Uterus (tissue), 4 donors: ENCODE results near the gene MYO6. TPM values are rescaled to one million over a fixed set of nuclear protein-coding genes. Genes with fewer than 3 reads are reported as not detected.

Experiments used
- DNase-seq, 2 donors: peaks; one replicate each; pipeline ENCODE4 v3.0.0-alpha.2; 2019 to 2020
- H3K27ac ChIP-seq, 2 donors: fragments of 200-600 bp; sonication (generic); 1 replicate in 1 of 2; 2 replicates in 1 of 2; pipeline ENCODE4 v1.5.1; 2016 to 2018
- H3K27me3 ChIP-seq, 2 donors: fragments of 200-600 bp; sonication (generic); one replicate each; pipeline ENCODE4 v1.5.1; 2018 to 2019; ENCODE audit warnings: control low read depth in 1 of 2
- H3K36me3 ChIP-seq, 2 donors: fragments of 200-600 bp; sonication (generic); one replicate each; pipeline ENCODE4 v1.5.1; 2019; ENCODE audit warnings: control low read depth in 1 of 2
- H3K4me1 ChIP-seq, 2 donors: fragments of 200-600 bp; sonication (generic); one replicate each; pipeline ENCODE4 v1.5.1; 2018 to 2019; ENCODE audit warnings: control low read depth in 1 of 2
- H3K4me3 ChIP-seq, 2 donors: fragments of 200-600 bp; sonication (generic); 1 replicate in 1 of 2; 2 replicates in 1 of 2; pipeline ENCODE4 v1.5.1; 2018 to 2019; ENCODE audit warnings: mild to moderate bottlenecking in 1 of 2
- H3K9me3 ChIP-seq, 2 donors: fragments of 200-600 bp; sonication (generic); one replicate each; pipeline ENCODE4 v1.5.1; 2019; ENCODE audit warnings: control low read depth in 1 of 2
- CTCF ChIP-seq, 4 experiments: fragments of 200-600 bp in 2 of 4; fragments of 450-650 bp in 2 of 4; sonication (generic) in 2 of 4; IDR thresholded peaks; one replicate each; pipeline ENCODE4 v1.5.1; 2016 to 2019; ENCODE audit warnings: antibody characterized with exemption in 4 of 4, mild to moderate bottlenecking in 2 of 4, moderate library complexity in 1 of 4
- POLR2A ChIP-seq, 2 donors: fragments of 450-650 bp; IDR thresholded peaks; one replicate each; pipeline ENCODE4 v1.6.1; 2016; ENCODE audit warnings: antibody characterized with exemption in 2 of 2, mild to moderate bottlenecking in 1 of 2, moderate library complexity in 1 of 2
- intact Hi-C: fragments of 100-400 bp; cut with DNase I; formaldehyde crosslinking; loops from one replicate; pipeline ENCODE4 v1.15.1; 2023; ENCODE audit warnings: low total_unique reads
- total RNA-seq, 4 donors: library from RNA; depleted of rRNA in 3 of 4; stranded (reverse); fragments of >200 nt in 3 of 4; gene quantifications; one replicate each; pipeline versions ENCODE4 v1.1.0 to v1.2.4, GENCODE V29; 2014 to 2023
- donor health status: DM: yes; HTN: yes; CAD: no.

Gene MYO6
- total RNA-seq, 4 donors from 2014 or later = 8.2 to 25.0 (median 14.1) TPM

- intact Hi-C loops = no loop called here
- Histone ChIP-seq H3K9me3 (no peaks in the 10 kb centered on the region), H3K27ac (no peak overlapping the region), H3K4me3 (no peak overlapping the region), H3K36me3 (no peaks in the 10 kb centered on the region), H3K4me1 (no peaks in the 10 kb centered on the region), H3K27me3 (no peaks in the 10 kb centered on the region)
- TF ChIP-seq CTCF (IDR thresholded peaks at IDR 0.05) (no peak), POLR2A (IDR thresholded peaks at IDR 0.05) (no peak)
- no peak for DNase-seq
Measured at GRCh38 chr6:75747152-75747992, 1.7 kb upstream of the MYO6 start.

GRCh38 chr6:75748003-75748742 is 866 bp upstream of the MYO6 start:
- TF ChIP-seq POLR2A (IDR thresholded peaks at IDR 0.05) (no peak), CTCF (IDR thresholded peaks at IDR 0.05) (no peak)
- intact Hi-C loops = no loop called here
- Histone ChIP-seq H3K27ac (peak overlapping the region; percentile 78 to 85), H3K27me3 (no peaks in the 10 kb centered on the region), H3K36me3 (no peaks in the 10 kb centered on the region), H3K9me3 (no peaks in the 10 kb centered on the region), H3K4me1 (no peaks in the 10 kb centered on the region), H3K4me3 (peak overlapping the region; percentile 84 to 96)
- DNase-seq = no peak

GRCh38 chr6:75751443-75751842 is 2.4 kb downstream of the MYO6 start:
- Histone ChIP-seq H3K36me3 (no peaks in the 10 kb centered on the region), H3K4me1 (no peaks in the 10 kb centered on the region), H3K27ac (no peak overlapping the region), H3K27me3 (no peaks in the 10 kb centered on the region), H3K9me3 (no peaks in the 10 kb centered on the region), H3K4me3 (no peak overlapping the region)
- no peak for TF ChIP-seq POLR2A (IDR thresholded peaks at IDR 0.05)
- TF ChIP-seq CTCF (IDR thresholded peaks at IDR 0.05) = no peak
- intact Hi-C loops = no loop called here
- no peak for DNase-seq

- no peaks in the 10 kb centered on the region for H3K4me1 ChIP-seq
- no peak overlapping the region for H3K4me3 ChIP-seq
- H3K27me3 ChIP-seq = no peaks in the 10 kb centered on the region
- TF ChIP-seq POLR2A (IDR thresholded peaks at IDR 0.05) = no peak
- no peak for TF ChIP-seq CTCF (IDR thresholded peaks at IDR 0.05)
- intact Hi-C loops = no loop called here
- no peaks in the 10 kb centered on the region for H3K36me3 ChIP-seq
- no peak for DNase-seq
- H3K27ac ChIP-seq = no peak overlapping the region
- H3K9me3 ChIP-seq = no peaks in the 10 kb centered on the region
Measured at GRCh38 chr6:75752365-75752764, 3.3 kb downstream of the MYO6 start.

GRCh38 chr6:75755704-75756103 is 6.7 kb downstream of the MYO6 start:
- no peaks in the 10 kb centered on the region for H3K9me3 ChIP-seq
- no peak overlapping the region for H3K27ac ChIP-seq
- DNase-seq = no peak
- no peak overlapping the region for H3K4me3 ChIP-seq
- intact Hi-C loops = no loop called here
- H3K36me3 ChIP-seq = no peaks in the 10 kb centered on the region
- H3K4me1 ChIP-seq = no peaks in the 10 kb centered on the region
- no peaks in the 10 kb centered on the region for H3K27me3 ChIP-seq
- no peak for TF ChIP-seq POLR2A (IDR thresholded peaks at IDR 0.05)
- TF ChIP-seq CTCF (IDR thresholded peaks at IDR 0.05) = no peak
